Measurements from ENCODE around the gene RAD51AP2. TPM values are rescaled to one million over a fixed set of nuclear protein-coding genes. Genes with fewer than 3 reads are reported as not detected.
"Not testable (repeated sequence)": the region's sequence is repeated elsewhere in the genome, so short reads cannot be mapped to it uniquely, and the experiment has no call there.

Gene RAD51AP2
- total RNA-seq = not detected in 2 replicates

DNA sequence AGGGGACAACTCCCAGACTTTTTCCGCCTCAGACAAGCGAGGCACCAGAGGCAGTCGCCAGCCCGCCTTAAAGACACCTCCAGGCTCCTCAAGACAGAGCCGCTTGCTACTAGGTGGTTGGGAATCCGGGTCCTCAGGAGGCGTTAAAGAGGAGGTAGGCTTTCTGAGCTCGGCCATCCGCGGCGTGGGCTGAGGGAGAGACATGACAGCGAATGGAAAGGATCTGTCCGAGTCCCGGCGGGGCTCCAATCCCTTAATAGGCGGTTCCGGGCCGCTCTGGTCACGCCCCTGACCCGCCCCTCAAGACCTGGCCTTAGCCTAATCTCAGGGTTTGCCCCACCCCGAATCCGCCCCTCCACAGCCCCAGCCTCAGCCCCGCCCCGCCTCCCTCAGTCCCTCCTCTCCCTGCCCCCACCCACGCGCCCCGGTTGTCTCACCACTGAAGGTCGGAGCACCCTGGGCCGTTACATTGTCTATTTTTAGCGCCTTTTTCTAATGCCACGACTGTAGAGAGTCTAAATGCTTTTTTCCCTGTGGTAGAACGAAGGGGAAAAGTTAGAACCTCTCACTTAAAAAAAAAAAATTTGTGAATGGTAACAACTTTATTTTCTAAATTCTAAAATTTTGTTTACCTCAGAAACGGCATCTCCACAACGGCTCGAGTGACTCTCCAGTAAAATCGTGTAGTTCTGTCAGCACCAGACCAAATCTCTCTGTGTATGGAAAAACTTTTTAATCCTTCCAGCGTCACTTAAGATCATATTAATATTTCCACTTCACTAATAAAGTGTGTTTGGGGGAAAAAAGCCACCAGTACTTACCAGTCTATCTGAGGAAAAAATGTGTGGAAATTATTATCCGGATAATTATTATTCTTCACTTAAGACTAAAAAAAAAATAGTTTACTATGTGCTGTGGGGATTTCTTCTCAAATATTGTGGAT lies at the start of gene RAD51AP2:
Gene RAD51AP2, minus strand, starts transcription at position 229 of the 943 bp plus-strand sequence. Its CDS starts 25 bp downstream, at position 204.
- DNase-seq = peak; percentile 54

DNA sequence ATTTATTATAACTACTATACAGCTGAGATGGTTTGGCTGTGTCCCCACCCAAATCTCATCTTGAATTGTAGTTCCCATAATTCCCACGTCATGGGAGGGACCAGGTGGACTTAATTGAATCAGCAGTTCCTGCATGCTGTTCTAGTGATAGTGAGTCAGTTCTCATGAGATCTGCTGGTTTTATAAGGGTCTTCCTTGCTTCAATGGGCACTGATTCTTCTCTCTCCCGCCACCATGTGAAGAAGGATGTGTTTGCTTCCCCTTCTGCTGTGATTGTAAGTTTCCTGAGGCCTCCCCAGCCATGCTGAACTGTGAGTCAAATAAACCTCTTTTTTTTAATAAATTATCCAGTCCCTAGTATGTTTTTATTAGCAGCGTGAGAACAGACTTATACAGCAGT lies 47.5 kb upstream of the RAD51AP2 start:
- DNase-seq = not testable (repeated sequence)

DNA sequence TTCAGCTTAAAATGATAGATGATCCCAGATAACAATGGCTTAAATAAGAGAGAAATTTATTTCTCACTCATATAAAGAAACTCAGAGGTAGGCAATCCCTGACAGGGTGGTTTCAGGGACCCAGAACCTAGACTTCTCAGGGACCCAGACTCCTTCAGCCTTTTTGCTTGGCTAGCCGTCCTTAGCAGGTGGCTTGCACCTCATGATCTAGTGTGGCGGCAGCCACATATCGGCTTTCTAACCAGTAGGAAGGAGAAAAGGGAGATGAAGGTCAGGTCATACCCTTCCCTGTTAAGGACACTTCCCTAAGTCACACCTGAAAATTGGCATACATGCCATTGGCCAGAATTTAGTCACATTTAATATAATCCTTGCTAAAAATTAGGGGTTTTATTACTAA lies 40.6 kb upstream of the RAD51AP2 start:
- no peak for DNase-seq

DNA sequence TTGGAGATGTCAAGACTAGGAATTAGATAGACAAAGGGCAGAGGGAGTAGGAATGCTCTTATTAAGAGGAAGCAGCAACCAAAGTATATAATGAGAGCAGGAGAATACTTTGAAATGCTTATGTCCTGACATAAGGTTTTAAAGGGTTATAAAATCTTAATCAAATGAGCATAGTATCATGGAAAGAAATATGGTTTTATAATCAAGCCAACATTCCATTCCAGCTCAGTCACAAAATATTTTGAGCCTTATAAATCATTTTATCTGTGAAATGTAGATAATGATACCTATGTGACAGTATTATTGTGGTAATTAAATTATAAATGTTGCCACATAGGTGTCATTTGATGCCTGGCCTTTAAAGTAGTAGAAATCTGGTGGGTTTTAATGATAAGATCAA lies 39.8 kb upstream of the RAD51AP2 start:
- no peak for DNase-seq

DNA sequence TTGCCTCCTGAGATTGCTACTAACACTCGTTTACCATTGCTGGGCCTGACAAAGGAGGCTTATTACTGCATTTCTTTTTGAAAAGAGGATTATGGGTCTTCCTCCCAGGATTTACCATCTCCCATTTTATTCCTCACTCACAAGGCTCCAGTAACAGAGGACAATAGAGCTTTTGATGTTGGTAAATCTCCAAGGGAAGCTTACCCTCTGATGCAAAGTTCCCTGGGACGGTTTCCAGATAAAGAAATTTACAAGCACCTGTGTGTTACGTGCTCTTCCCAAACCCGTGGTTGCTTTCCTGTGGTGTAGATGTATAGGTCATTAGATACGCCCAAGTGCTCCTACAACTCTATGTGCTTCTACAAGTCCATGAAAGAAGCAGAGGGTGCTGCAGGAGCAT lies 39.4 kb upstream of the RAD51AP2 start:
- DNase-seq = no peak

DNA sequence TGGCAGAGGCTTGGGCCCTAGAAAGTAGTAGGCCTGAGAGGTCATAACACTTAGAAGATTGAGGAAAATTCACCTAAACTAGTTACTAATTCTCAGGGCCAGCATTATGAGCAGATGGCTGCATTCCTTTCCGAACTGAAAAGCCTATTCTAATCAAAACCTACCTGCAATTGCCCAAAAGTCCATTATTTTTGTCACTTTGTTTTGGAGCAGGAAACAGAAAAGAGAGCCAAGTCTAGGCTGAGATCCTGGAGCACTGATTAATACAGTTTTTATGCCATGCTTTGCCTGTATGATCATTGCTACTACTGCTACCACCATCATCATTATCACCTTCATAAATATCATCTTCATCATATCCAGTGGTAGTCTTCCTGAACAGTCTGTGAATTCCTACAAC lies 36.9 kb upstream of the RAD51AP2 start:
- DNase-seq = no peak

DNA sequence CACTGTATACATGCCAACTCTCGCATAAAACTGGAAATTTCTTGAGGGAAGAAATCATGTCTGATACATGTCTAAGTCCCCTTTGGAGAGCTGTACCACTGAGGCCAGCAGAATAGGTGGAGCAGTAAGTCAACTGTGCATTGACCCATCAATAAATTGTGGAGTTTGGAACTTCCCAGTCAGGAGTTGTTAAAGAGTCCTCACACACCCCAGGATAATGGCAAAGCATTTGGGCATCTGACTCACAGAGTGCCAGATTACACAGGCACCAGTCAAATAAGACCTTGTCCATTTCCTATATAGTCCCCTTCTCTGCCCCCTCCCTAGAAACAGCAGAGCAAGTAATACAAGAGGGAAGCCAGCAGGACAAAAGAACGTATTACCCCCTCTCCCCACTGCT lies 32.7 kb upstream of the RAD51AP2 start:
- DNase-seq = no peak

DNA sequence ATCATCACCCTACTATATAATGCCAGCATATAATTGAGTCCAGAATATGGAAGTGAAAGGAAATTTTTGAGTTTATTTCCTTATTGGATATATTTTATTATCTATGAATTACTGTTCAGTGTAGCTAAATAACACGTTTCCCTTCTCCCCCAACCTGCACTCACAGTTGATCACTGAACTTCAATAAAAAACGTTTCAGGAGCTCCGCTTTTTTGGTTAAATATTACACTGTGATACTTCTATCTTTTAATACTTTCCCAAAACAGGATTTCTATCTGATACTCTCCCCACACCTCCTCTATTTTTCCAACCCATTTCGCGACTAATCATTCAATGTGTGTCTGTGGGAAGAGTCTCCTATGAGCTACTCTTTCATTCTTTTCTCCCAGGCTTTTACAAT lies 29.5 kb upstream of the RAD51AP2 start:
- DNase-seq = no peak

DNA sequence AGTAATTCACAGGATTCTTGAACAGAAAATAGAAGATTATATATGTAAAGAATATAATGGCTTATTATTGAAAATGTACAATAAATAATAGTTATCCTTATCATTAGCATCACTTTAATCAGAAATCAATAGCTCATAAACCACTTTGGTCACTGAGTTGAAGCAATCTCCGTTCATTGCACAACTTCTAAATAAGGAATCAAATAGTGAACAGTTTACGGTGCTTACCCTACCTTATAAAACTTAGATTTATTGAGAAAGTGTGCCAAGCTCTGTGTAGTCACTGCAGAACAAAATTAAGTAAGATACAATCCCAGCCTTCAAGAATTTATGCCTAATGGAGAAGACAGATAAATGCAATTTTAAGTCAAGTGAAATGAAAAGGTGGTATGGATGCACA lies 29.0 kb upstream of the RAD51AP2 start:
- no peak for DNase-seq

DNA sequence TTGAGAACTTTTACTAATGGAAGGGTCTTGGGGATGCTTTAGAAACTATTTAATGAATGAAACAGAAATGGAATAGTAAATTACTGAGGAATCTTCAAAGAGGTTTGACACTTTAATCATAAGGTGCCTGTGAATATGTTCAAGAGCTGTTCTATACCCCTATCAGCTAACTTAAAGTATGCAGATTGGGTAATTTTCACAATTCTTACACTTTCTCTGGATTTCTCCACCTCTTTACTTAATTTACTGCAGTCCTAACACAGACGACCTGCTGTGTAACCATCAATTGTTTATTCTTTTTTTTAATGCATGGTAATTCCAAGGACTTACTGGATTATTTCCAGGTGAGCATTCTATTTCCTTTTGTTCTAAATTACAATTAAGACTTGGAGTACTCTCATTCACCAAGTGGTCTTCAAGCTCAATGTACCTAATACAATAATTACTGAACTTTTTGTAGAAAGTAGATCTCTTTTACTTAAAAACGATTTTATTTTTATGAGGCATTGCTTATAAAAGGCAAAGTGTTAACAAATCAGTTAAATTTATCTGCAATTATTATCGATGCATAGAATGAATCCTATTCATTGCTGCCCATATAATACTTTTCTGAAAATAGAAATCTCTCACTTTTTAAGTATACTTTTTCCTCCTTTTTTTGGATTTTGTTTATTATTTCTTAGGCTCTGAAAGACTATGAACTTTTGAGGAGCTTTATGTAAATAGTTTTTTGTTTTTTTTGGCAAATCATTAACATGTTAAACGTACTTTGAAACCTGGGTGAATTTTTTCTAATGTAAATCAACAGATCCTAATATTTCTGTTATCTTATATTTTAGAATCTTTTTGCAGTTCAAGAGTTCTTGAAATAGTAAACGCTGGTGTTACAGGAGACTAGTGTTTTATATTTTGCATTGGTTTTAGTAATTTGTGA lies 27.7 kb upstream of the RAD51AP2 start:
- DNase-seq = no peak

DNA sequence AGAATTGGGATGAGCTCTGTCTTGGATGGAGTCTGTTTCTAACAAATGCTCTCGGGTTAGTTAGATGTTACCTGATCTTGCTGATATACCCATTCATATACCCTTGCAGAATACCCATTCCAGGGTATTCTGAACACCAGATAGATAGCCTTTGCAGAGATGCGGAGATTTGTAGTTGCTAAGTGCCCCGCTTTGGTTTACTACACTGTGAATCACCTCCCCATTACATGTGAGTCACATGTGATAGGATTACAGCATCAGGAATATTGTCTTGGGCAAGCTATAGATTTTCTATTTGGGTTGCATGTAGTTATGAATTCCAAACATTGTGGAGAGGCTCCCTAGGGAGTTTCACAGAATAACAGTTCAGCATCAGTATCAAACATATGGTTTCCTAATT lies 26.0 kb upstream of the RAD51AP2 start:
- no peak for DNase-seq

DNA sequence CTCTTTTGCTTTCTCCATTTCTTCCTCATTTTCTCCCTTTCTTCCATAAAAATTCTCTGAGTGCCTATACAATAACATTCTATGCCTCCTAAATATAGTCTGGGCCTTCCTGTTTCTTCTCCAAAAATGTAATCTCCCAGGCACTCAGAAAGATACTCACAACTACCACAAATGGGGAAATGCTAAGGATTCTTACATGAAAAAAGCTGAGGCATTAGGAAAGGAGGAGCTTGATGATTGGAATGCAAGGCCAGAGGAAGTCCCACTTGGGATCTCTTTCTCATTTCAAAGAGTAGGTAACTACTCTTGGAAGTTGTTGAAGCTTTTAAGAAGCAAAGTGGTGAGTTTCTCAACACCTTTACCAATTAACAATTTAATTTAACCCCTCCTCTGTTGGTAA lies 25.6 kb upstream of the RAD51AP2 start:
- DNase-seq = no peak

DNA sequence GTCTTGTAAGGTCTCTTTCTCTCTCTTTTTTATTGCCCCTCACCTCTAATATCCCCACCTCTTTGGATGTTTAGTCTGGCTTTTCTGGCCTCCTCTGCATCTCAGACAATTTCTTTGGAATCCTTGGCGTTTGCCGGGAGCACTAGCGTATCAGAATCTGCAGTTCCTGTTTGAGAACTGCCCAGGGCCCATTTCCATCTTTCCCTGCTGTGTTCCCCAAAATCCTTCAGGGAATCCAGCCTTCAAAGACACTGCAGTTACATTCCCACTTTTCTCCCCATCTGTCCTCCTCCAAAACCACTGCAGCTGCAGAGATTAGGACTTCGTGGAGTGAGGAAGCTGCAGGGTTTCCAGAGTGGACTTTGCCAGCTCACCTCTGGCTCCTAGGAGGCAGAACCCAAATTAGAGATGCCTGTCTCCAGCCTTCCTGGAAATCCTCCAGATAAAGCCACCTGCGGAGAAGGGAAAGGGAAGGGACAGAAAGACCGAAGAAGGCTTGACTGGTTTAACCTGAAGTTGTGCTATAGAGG lies 25.0 kb upstream of the RAD51AP2 start:
- DNase-seq = no peak

DNA sequence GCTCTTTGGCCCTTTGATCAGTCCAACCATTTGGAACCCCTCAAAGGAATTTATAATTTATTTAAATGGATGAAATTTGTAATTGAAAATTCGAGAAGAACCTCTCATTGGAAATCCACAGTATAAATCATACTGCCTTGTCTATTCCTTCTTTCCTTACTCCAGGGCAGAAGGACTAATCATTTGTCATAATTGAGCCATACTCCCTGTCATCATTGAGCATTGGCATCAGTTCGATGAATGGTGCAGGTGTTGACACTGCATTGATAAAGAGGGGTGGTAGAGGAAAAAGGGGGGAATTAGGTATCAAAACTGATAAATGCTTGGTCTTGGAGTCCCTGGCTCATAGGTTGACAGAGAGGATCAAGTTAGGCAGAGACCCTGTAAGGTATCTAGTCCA lies 24.2 kb upstream of the RAD51AP2 start:
- no peak for DNase-seq

DNA sequence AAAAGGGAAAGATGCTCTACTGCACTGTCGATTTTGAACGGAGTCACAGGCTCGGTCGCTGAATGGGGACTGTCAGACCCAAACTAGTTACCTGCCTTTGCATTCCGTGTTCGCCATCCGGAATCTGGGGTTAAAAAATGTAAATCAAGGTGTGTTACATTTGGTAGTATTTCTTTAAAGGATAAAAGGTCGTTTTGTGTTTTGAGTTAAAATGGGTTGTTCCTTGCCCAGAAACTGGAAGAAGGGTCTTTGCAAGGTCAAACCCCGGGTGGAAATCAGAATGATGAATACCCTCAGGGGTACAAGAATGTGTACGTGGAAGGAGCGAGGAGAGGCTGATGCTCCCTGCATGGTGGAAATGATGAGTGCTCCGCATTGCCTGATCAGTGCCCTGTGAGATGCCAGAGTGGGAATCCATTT lies 23.3 kb upstream of the RAD51AP2 start:
- no peak for DNase-seq

DNA sequence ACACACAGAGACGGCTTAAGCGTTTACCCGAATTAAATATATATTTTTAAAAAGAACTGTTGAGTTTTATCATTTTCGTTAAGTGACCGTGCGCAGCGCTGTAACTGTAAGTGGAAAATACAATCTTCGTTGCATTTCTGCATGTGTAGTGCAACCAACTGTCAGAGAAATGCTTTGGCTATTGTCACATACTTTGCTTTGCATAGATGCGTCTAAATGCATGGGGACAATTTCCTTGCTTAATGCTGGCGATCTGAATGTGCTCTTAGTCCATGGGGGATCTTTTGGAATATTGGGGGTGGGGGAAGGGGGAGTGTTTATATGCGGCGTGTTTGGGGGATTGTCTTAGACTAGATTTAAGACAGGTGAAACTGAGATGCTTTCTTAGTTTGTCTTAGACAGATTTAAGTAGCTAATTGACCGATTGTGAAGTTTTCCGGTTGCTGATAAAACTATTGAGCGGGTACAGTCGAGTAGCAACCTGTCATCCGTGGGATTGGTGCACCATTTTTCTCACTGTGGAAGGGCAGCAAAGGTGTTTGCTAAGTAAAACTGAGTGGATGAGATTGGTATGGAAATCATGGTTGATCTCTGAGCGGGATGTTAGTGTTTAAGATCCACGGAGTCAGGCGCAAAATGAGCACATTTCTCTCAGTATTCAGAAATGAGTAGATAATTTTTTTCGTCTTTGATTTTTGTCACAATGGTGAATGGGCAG lies 22.7 kb upstream of the RAD51AP2 start:
- DNase-seq = no peak

DNA sequence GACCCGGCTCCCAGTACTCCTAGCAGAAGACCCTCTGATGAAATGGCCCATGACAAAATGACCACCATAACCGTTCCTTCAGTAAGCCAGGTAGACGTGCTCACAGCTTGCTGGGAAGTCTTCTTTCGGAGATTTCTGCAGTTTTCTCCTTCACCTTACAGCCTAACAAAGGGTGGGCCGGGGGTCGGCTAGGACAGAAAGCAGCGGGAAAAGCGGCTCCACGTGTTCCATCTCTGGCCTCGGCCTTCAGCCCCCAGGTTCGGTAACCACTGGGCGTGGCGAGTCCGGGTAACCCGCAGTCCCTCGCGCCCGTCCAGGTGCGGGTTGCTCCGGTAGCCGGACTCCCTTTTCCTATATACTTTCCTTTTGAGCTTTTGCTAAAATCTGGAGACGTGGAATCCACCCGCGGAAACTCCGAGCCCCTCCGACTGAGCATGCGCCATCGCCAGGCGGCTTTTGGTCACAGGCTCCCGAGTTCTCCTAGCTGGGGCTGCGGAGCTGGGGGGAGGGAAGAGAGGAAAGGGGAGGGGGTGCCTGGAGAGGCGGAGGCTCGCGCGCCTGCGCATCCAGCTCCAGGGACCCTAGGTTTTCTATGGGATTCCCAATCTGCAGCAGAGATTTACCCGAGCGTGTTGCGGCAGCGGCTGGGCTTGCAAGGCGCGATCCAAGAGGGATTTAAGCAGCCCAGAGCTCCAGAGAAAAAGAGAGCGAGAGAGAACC lies 22.0 kb upstream of the RAD51AP2 start, which contains the start of gene VSNL1:
Gene VSNL1, plus strand, starts transcription at position 604 of the 720 bp plus-strand sequence. CDS start 51,379 bp downstream, outside the sequence.
- peak; percentile 40 for DNase-seq

DNA sequence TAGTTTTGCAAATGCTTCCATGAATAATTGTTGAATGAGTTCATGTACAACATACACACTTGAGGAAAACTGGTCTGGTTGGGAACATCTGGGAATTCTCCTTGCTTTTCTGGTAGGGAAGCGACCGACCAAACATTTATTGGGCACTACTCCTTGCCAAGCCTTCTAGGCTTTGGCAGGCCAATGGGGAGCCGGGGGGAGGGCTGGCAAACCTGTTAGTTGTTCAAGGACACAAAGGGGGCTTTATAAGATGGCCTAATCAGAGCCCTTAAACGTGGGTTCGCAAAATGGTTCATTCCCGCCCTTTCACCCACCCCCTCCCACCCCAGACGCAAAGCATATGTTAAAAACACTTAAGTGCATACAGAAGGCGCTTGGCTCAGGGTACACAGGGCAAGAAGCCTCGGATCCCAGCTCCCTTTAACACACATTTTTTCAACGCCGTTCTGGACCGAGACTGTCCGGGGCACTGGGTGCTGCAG lies 21.4 kb upstream of the RAD51AP2 start:
- DNase-seq = peak; percentile 6

DNA sequence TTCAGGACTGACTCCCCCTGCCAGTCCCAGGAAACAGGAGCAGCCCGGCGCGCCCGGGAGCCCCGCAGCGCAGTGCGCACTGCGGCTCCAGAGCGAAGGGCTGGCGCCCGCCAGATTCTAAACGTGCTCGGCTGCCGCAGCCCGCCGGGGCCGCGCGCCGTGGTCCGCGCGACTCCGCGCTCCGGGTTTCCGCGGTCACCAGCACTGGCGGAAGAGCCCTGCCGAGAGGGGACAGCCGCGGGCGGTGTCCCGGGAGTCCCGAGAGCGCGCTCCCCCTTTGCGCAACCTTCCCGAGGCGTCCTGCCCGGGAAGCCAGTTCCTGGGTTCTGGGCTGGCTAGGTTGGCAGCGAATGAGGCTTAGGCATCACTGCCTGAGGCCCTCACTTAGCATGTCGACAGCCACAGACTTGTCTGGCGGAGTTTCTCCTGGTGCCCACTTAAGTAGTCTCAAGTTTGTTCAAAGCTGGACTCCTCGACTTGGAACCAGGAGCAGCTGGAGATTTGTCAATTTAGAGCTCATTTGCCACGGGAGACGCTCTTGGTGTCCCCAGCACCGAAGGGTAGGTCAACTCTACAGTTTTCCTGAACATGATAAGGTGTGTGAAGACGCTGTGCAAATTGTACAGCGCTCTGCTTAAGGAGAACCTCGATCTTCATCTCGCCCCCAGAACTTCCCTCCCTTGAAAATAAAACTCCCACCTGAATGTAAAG lies 20.8 kb upstream of the RAD51AP2 start:
- DNase-seq = peak; percentile 33

DNA sequence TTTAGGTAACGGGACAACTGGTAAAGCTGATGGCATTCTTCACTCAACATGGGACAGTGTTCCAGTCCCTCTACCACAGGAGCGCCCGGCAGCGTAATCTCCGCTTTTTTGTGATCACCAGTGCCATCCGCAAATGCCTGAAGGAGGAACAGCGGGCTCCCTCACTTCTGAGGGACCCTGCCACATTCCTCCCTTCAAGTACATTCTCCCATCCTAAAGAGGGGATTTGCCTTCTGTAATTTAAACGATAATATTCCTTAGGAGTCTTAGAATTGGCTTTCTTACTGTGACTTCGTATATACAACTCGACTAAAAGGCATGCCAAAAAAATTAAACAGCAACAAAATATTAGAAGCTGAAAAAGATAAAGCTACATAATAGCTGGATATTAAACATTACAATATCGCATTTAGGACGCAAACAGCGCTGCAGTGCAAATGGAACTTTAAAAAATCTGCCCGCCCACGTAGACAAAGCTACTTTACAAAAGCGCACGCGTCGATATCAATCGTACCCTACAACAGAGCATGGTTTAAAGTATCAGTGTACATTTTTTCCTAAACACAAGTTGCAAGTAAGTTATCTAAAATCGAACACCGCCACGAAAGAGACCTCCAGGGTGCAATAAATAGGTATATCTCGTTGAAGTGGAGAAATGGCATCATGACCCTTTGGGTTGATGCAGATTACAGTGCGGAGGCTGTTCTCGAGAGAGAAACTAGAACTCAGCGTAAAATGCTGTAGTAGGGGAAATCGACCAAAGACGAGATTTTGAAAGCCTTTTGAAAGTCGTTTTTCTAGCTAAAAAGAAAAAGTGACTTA lies 20.0 kb upstream of the RAD51AP2 start:
- DNase-seq = peak; percentile 13
